IMR-90 (cell line): Measurements from ENCODE around the gene PLXNA1. TPM values are rescaled to one million over a fixed set of nuclear protein-coding genes. Genes with fewer than 3 reads are reported as not detected.

Source experiments
- ATAC-seq: fragments of 200-7000 bp; cut with Tn5 transposase; 2 replicates; pipeline ENCODE4 v1.9.1; 2020; ENCODE audit warnings: low read depth, mild to moderate bottlenecking, moderate library complexity
- BruUV-seq: library from RNA; stranded (reverse); fragments of 400-500 nt; replicated peaks from 2 replicates; lab custom pipeline; 2021; lab: Mats Ljungman, UMichigan
- CTCF ChIA-PET: fragments of 300-600 bp; formaldehyde crosslinking; extraction: SDS; loops from one replicate; lab custom pipeline; 2021; ENCODE audit warnings: antibody characterized with exemption; lab: Yijun Ruan, JAX
- POLR2A ChIA-PET: fragments of 300-600 bp; sonication (Branson Sonifier 250); formaldehyde crosslinking; loops from one replicate; lab custom pipeline; 2022; ENCODE audit warnings: antibody characterized with exemption; ENCODE audit not compliant: unreplicated experiment; lab: Charles Lee
- DNase-seq: peaks from one replicate; pipeline ENCODE4 v3.0.0; 2013
- H2AFZ ChIP-seq: replicated peaks from 2 replicates; pipeline ENCODE3; 2013; ENCODE audit warnings: low read length, mild to moderate bottlenecking; ENCODE audit not compliant: poor library complexity
- H2AK5ac ChIP-seq: 2 replicates; pipeline ENCODE4 v1.6.1; 2013; ENCODE audit warnings: low read depth, low read length, inconsistent platforms
- H2AK9ac ChIP-seq: replicated peaks from 2 replicates; pipeline ENCODE3; 2013; ENCODE audit warnings: mild to moderate bottlenecking, low read depth, low read length, moderate library complexity; ENCODE audit not compliant: poor library complexity
- H2BK120ac ChIP-seq: 2 replicates; pipeline ENCODE4 v1.6.1; 2013; ENCODE audit warnings: low read depth, low read length, inconsistent platforms
- H2BK15ac ChIP-seq: 3 replicates; pipeline ENCODE4 v1.6.1; 2013; ENCODE audit warnings: low read depth, low read length, inconsistent platforms
- H2BK20ac ChIP-seq: 2 replicates; pipeline ENCODE4 v1.6.1; 2013; ENCODE audit warnings: low read depth, mild to moderate bottlenecking, inconsistent platforms, low read length, moderate library complexity
- H2BK5ac ChIP-seq: 2 replicates; pipeline ENCODE4 v1.6.1; 2013; ENCODE audit warnings: mild to moderate bottlenecking, low read depth, low read length, inconsistent platforms; ENCODE audit not compliant: poor library complexity, severe bottlenecking
- H3K14ac ChIP-seq: replicated peaks from 2 replicates; pipeline ENCODE4 v1.6.1; 2013; ENCODE audit warnings: low read depth, low read length, inconsistent platforms
- H3K18ac ChIP-seq: 2 replicates; pipeline ENCODE4 v1.6.1; 2013; ENCODE audit warnings: low read depth, low read length, control low read depth
- H3K23ac ChIP-seq: 2 replicates; pipeline ENCODE4 v1.6.1; 2013; ENCODE audit warnings: low read depth, low read length, inconsistent platforms
- H3K27ac ChIP-seq: 2 replicates; pipeline ENCODE4 v1.5.1; 2013; ENCODE audit warnings: mild to moderate bottlenecking, control low read depth, low read length; ENCODE audit not compliant: insufficient read depth
- H3K27me3 ChIP-seq: 2 replicates; pipeline ENCODE4 v1.6.1; 2013; ENCODE audit warnings: low read length; ENCODE audit not compliant: control insufficient read depth, insufficient read depth
- H3K36me3 ChIP-seq: 2 replicates; pipeline ENCODE4 v1.6.1; 2013; ENCODE audit warnings: low read length, mixed read lengths; ENCODE audit not compliant: control insufficient read depth, insufficient read depth
- H3K4ac ChIP-seq: 2 replicates; pipeline ENCODE4 v1.6.1; 2013; ENCODE audit warnings: low read depth, low read length, inconsistent platforms
- H3K4me1 ChIP-seq: 2 replicates; pipeline ENCODE4 v1.6.1; 2013; ENCODE audit warnings: low read length, mixed read lengths; ENCODE audit not compliant: control insufficient read depth, insufficient read depth
- H3K4me2 ChIP-seq: 2 replicates; pipeline ENCODE4 v1.6.1; 2013; ENCODE audit warnings: low read depth, mild to moderate bottlenecking, control low read depth, low read length, moderate library complexity
- H3K4me3 ChIP-seq: 2 replicates; pipeline ENCODE4 v1.5.1; 2013; ENCODE audit warnings: low read depth, mild to moderate bottlenecking, control low read depth, low read length, moderate library complexity; ENCODE audit not compliant: insufficient read depth
- H3K56ac ChIP-seq: 2 replicates; pipeline ENCODE4 v1.6.1; 2013; ENCODE audit warnings: low read length, inconsistent platforms; ENCODE audit not compliant: insufficient read depth; ENCODE audit errors: extremely low read depth
- H3K79me1 ChIP-seq, 2 experiments: 2 replicates each; pipeline ENCODE4 v1.6.1; 2013; ENCODE audit warnings: low read length in 2 of 2, inconsistent platforms in 1 of 2, low read depth in 1 of 2
- H3K9ac ChIP-seq: 2 replicates; pipeline ENCODE4 v1.6.1; 2013; ENCODE audit warnings: low read depth, low read length, control low read depth
- H3K9me1 ChIP-seq: 2 replicates; pipeline ENCODE4 v1.6.1; 2013; ENCODE audit warnings: low read length, inconsistent platforms; ENCODE audit not compliant: insufficient read depth
- H3K9me3 ChIP-seq: 2 replicates; pipeline ENCODE4 v1.6.1; 2013; ENCODE audit warnings: low read length; ENCODE audit not compliant: control insufficient read depth, insufficient read depth
- H4K20me1 ChIP-seq: 2 replicates; pipeline ENCODE4 v1.6.1; 2013; ENCODE audit warnings: low read length, inconsistent platforms; ENCODE audit not compliant: insufficient read depth
- H4K5ac ChIP-seq: 2 replicates; pipeline ENCODE4 v1.6.1; 2013; ENCODE audit warnings: mild to moderate bottlenecking, low read depth, low read length, control low read depth
- H4K8ac ChIP-seq, 2 experiments: 2 replicates each; pipeline ENCODE4 v1.6.1; 2013; ENCODE audit warnings: low read depth in 2 of 2, low read length in 2 of 2, control low read depth in 1 of 2, inconsistent platforms in 1 of 2
- H4K91ac ChIP-seq: 2 replicates; pipeline ENCODE4 v1.6.1; 2013; ENCODE audit warnings: low read depth, low read length, inconsistent platforms; ENCODE audit not compliant: insufficient read depth
- BHLHE40 ChIP-seq: fragments of 150-350 bp; IDR thresholded peaks from 2 replicates; pipeline ENCODE4 v1.6.1; 2016; ENCODE audit warnings: mild to moderate bottlenecking, low read depth, low read length
- CEBPB ChIP-seq: IDR thresholded peaks from 2 replicates; pipeline ENCODE4 v1.6.1; 2012; ENCODE audit warnings: low read depth, low read length, improper control_type of control experiment
- CHD1 ChIP-seq: IDR thresholded peaks from 2 replicates; pipeline ENCODE4 v1.6.1; 2012; ENCODE audit warnings: low read depth, low read length, improper control_type of control experiment
- FOS ChIP-seq: fragments of 150-350 bp; IDR thresholded peaks from 2 replicates; pipeline ENCODE4 v1.6.1; 2016; ENCODE audit warnings: low read depth, low read length
- MAFK ChIP-seq: IDR thresholded peaks from 2 replicates; pipeline ENCODE4 v1.6.1; 2012; ENCODE audit warnings: low read depth, low read length, improper control_type of control experiment
- MAZ ChIP-seq: IDR thresholded peaks from 2 replicates; pipeline ENCODE4 v1.6.1; 2012; ENCODE audit warnings: low read depth, mild to moderate bottlenecking, low read length, improper control_type of control experiment, moderate library complexity, borderline replicate concordance
- MXI1 ChIP-seq: IDR thresholded peaks from 2 replicates; pipeline ENCODE4 v1.6.1; 2012; ENCODE audit warnings: low read depth, mild to moderate bottlenecking, low read length, moderate library complexity, borderline replicate concordance
- NFE2L2 ChIP-seq: fragments of 150-350 bp; IDR thresholded peaks from 2 replicates; pipeline ENCODE4 v1.6.1; 2016; ENCODE audit warnings: low read depth, mild to moderate bottlenecking, low read length
- POLR2A ChIP-seq: IDR thresholded peaks from 2 replicates; pipeline ENCODE4 v1.6.1; 2012; ENCODE audit warnings: mild to moderate bottlenecking, low read depth, low read length
- RAD21 ChIP-seq: IDR thresholded peaks from 2 replicates; pipeline ENCODE4 v1.6.1; 2012; ENCODE audit warnings: low read length, improper control_type of control experiment
- RCOR1 ChIP-seq: IDR thresholded peaks from 2 replicates; pipeline ENCODE4 v1.6.1; 2012; ENCODE audit warnings: mild to moderate bottlenecking, low read length, improper control_type of control experiment; ENCODE audit not compliant: insufficient replicate concordance
- RFX5 ChIP-seq: IDR thresholded peaks from 2 replicates; pipeline ENCODE4 v1.8.0; 2012; ENCODE audit warnings: low read depth, mild to moderate bottlenecking, low read length, moderate library complexity
- SMC3 ChIP-seq: fragments of 150-350 bp; IDR thresholded peaks from 2 replicates; pipeline ENCODE4 v1.6.1; 2016; ENCODE audit warnings: low read depth, mild to moderate bottlenecking, antibody characterized with exemption, low read length, moderate library complexity
- WGBS, 2 experiments: methylation state at CpG; one replicate each; pipeline versions ENCODE4 v1.1.5 to v1.1.7; 2013; ENCODE audit warnings: missing lambda C conversion rate in 2 of 2; ENCODE audit not compliant: insufficient read length in 1 of 2; ENCODE audit errors: extremely low coverage in 2 of 2; 5-methylcytosine and 5-hydroxymethylcytosine counted together
- dilution Hi-C: fragments of 300-500 bp; cut with HindIII; formaldehyde crosslinking; loops from one replicate; pipeline ENCODE4 v1.14.3; 2018; ENCODE audit warnings: low sequenced_read_pairs; ENCODE audit not compliant: unreplicated experiment
- in situ Hi-C: fragments of 300-500 bp; cut with MboI; formaldehyde crosslinking; loops from 3 replicates; pipeline ENCODE4 v1.14.3; 2019; ENCODE audit warnings: low sequenced_read_pairs, inconsistent platforms, mixed read lengths
- intact Hi-C: fragments of 100-400 bp; cut with micrococcal nuclease; formaldehyde crosslinking; loops from 2 replicates; pipeline ENCODE4 v1.10.0; 2022
- polyA plus RNA-seq, 3 experiments: library from polyadenylated mRNA; depleted of rRNA; stranded (reverse); fragments of >200 nt; gene quantifications; 2 replicates each; pipeline ENCODE4 v1.2.3, GENCODE V29; 2012; ENCODE audit warnings: low replicate concordance in 1 of 3
- total RNA-seq: library from RNA; depleted of rRNA; stranded (reverse); fragments of >200 nt; gene quantifications from 2 replicates; pipeline ENCODE4 v1.2.3, GENCODE V29; 2012
- TF ChIP-seq, protein P1 (sequence below): conservative IDR thresholded peaks from 2 replicates; pipeline ENCODE4 v1.5.1; 2012; ENCODE audit warnings: mild to moderate bottlenecking, low read depth, low read length, improper control_type of control experiment
- TF ChIP-seq, protein P2 (sequence below): fragments of 150-350 bp; IDR thresholded peaks from 2 replicates; pipeline ENCODE4 v1.6.1; 2017; ENCODE audit warnings: mild to moderate bottlenecking, antibody characterized with exemption, low read length, low read depth

The PLXNA1 gene
- total and polyA plus RNA-seq, 2 of the 4 experiments (the other 2 are of a cell fraction), result 13.6 to 49.4 TPM

DNA sequence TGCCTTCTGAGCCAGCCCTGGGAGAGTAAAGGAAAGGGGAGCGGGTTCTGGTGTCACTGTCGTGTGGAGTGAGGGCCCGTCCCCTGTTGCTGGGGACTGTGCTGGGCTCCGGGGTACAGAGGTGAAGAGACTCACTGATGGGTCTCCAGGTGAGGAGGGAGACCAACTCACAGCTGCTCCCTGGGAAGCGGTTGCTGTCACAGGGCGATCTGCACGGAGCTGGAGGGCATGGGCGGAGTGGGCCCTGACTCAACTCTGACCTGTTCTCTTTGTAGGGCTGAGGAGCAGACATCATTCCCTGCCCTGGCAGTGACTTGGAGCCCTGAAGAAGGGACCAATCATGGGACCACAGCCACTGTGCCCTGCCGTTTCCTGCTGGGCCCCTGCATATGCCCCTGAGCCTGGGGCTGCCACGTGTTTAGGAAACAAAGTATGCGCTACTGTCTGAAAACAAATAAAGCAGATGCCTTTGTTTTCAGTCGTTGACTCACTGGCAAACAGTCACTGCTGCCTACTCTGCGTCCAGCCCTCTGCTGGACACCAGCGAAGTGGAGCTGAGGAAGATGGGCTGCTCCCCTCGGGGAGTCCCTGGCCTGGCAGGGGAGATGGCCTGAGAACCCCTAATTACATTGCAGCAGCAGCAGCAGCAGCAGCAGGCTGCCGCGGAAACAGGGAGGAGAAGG is 22.9 kb upstream of the PLXNA1 start:
- H3K4me2 ChIP-seq, result no peak overlapping the region
- dilution Hi-C loops, result no loop called here
- peak overlapping the region; percentile 25 for H3K4ac ChIP-seq
- H4K5ac ChIP-seq, result no peak overlapping the region
- H3K27me3 ChIP-seq, result no peaks in the 10 kb centered on the region
- no peak overlapping the region for H2BK5ac ChIP-seq
- no peak overlapping the region for H2BK20ac ChIP-seq
- H4K20me1 ChIP-seq, result no peaks in the 10 kb centered on the region
- H3K56ac ChIP-seq, result no peak overlapping the region
- no peak overlapping the region for H3K4me3 ChIP-seq
- peaks cover 15% of the 10 kb centered on the region; the same call in 1 of the 2 replicates for H3K4me1 ChIP-seq
- no peaks in the 10 kb centered on the region for H3K9me3 ChIP-seq
- WGBS, 2 experiments, result 64% methylated on average over 12 of the region's 17 CpGs; no CpG with 5 or more reads in 1 of the 2 experiments
- H3K18ac ChIP-seq, result no peak overlapping the region
- no peak overlapping the region for H3K9ac ChIP-seq
- H3K36me3 ChIP-seq, result no peaks in the 10 kb centered on the region
- H2BK120ac ChIP-seq, result peak overlapping the region; percentile 42
- BruUV-seq, result no TSS peak
- CTCF ChIA-PET, result interaction anchor here (1.4 kb wide), 1 partner anchor 11 kb away, joined by 4 read pairs; no protein-coding TSS in a partner anchor
- peak overlapping the region; percentile 47 for H2AK9ac ChIP-seq
- H2AFZ ChIP-seq, result peak overlapping the region; percentile 83
- H2BK15ac ChIP-seq, result no peak overlapping the region
- peak overlapping the region; percentile 25; the same call in 1 of the 2 replicates for H4K91ac ChIP-seq
- H2AK5ac ChIP-seq, result no peak overlapping the region
- H4K8ac ChIP-seq, result peak overlapping the region in 1 of 2 experiments; percentile 58; a peak in 2 of 4 replicates
- H3K9me1 ChIP-seq, result peaks cover 9% of the 10 kb centered on the region; the same call in 1 of the 2 replicates
- no peak overlapping the region for H3K27ac ChIP-seq
- POLR2A ChIA-PET, result interaction anchor here (0.7 kb wide), 1 partner anchor 9 kb away, joined by 3 read pairs; no protein-coding TSS in a partner anchor
- in situ Hi-C loops, result no loop called here
- H3K23ac ChIP-seq, result no peak overlapping the region
- ATAC-seq, result peak; percentile 85
- H3K14ac ChIP-seq, result no peak overlapping the region
- peak; percentile 73 for DNase-seq
- no peaks in the 10 kb centered on the region for H3K79me1 ChIP-seq
- intact Hi-C loops, result loop anchor here (1.0 to 5.0 kb wide), 2 partner anchors 108 to 208 kb away; no protein-coding TSS in a partner anchor
- TF ChIP-seq BHLHE40 (peak; percentile 69; the same call in 1 of the 2 replicates), CEBPB (no peak), RFX5 (no peak), SMC3 (peak; percentile 68), RCOR1 (no peak), MXI1 (peak; percentile 86), FOS (no peak), RAD21 (peak; percentile 57), NFE2L2 (no peak), MAZ (no peak), CHD1 (no peak), POLR2A (no peak), MAFK (no peak)
- TF ChIP-seq, protein P1, sequence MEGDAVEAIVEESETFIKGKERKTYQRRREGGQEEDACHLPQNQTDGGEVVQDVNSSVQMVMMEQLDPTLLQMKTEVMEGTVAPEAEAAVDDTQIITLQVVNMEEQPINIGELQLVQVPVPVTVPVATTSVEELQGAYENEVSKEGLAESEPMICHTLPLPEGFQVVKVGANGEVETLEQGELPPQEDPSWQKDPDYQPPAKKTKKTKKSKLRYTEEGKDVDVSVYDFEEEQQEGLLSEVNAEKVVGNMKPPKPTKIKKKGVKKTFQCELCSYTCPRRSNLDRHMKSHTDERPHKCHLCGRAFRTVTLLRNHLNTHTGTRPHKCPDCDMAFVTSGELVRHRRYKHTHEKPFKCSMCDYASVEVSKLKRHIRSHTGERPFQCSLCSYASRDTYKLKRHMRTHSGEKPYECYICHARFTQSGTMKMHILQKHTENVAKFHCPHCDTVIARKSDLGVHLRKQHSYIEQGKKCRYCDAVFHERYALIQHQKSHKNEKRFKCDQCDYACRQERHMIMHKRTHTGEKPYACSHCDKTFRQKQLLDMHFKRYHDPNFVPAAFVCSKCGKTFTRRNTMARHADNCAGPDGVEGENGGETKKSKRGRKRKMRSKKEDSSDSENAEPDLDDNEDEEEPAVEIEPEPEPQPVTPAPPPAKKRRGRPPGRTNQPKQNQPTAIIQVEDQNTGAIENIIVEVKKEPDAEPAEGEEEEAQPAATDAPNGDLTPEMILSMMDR, result peak; percentile 56
- TF ChIP-seq, protein P2, sequence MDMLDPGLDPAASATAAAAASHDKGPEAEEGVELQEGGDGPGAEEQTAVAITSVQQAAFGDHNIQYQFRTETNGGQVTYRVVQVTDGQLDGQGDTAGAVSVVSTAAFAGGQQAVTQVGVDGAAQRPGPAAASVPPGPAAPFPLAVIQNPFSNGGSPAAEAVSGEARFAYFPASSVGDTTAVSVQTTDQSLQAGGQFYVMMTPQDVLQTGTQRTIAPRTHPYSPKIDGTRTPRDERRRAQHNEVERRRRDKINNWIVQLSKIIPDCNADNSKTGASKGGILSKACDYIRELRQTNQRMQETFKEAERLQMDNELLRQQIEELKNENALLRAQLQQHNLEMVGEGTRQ, result peak; percentile 46; the same call in 1 of the 2 replicates
